HFF-Myc (cell line): ENCODE data around the gene TMC2.
A peak's percentile ranks its signal among the peaks of the same experiment; 100 is the strongest.
"Not testable (repeated sequence)": the region's sequence is repeated elsewhere in the genome, so short reads cannot be mapped to it uniquely, and the experiment has no call there.

Experiments
- DNase-seq: peaks from one replicate; pipeline ENCODE4 v3.0.0-alpha.2; 2011; ENCODE audit warnings: low read depth; ENCODE audit errors: extremely low read depth
- H3K4me3 ChIP-seq: replicated peaks from 2 replicates; pipeline ENCODE4 v1.5.1; 2011; ENCODE audit warnings: low read depth, mild to moderate bottlenecking, control low read depth, low read length
- TF ChIP-seq, protein P1 (sequence below): IDR thresholded peaks from 2 replicates; pipeline ENCODE4 v1.5.1; 2012; ENCODE audit warnings: mild to moderate bottlenecking, low read depth, low read length, control low read depth; ENCODE audit errors: missing control alignments

The TMC2 gene

DNA sequence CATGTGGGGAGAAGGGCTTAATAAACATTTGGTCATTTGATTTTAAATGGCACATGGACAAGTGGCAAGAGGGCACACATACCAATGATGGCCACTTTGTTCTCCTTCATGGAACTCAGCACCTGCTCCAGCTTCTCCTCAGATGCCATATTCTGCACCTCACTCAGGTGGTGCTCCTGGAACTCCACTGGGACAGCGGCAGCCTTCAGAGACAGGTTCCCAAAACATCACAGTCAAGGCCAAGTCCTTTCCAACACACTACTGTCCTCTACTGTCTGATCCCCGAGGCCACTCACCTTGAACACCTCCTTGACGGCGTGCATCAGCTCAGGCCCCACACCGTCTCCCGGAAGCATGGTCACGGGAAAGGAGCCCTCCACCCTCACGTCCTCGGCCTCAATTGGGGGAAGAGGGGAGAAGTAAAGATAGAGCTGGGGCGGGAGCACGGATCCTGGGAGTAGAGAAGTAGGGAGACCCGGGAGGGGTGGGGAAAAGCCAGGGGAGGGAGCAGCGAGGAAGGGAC lies 127.1 kb downstream of the TMC2 start:
- DNase-seq, result no peak
- peak overlapping the region; percentile 100 for H3K4me3 ChIP-seq
- TF ChIP-seq, protein P1, sequence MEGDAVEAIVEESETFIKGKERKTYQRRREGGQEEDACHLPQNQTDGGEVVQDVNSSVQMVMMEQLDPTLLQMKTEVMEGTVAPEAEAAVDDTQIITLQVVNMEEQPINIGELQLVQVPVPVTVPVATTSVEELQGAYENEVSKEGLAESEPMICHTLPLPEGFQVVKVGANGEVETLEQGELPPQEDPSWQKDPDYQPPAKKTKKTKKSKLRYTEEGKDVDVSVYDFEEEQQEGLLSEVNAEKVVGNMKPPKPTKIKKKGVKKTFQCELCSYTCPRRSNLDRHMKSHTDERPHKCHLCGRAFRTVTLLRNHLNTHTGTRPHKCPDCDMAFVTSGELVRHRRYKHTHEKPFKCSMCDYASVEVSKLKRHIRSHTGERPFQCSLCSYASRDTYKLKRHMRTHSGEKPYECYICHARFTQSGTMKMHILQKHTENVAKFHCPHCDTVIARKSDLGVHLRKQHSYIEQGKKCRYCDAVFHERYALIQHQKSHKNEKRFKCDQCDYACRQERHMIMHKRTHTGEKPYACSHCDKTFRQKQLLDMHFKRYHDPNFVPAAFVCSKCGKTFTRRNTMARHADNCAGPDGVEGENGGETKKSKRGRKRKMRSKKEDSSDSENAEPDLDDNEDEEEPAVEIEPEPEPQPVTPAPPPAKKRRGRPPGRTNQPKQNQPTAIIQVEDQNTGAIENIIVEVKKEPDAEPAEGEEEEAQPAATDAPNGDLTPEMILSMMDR, result no peak

DNA sequence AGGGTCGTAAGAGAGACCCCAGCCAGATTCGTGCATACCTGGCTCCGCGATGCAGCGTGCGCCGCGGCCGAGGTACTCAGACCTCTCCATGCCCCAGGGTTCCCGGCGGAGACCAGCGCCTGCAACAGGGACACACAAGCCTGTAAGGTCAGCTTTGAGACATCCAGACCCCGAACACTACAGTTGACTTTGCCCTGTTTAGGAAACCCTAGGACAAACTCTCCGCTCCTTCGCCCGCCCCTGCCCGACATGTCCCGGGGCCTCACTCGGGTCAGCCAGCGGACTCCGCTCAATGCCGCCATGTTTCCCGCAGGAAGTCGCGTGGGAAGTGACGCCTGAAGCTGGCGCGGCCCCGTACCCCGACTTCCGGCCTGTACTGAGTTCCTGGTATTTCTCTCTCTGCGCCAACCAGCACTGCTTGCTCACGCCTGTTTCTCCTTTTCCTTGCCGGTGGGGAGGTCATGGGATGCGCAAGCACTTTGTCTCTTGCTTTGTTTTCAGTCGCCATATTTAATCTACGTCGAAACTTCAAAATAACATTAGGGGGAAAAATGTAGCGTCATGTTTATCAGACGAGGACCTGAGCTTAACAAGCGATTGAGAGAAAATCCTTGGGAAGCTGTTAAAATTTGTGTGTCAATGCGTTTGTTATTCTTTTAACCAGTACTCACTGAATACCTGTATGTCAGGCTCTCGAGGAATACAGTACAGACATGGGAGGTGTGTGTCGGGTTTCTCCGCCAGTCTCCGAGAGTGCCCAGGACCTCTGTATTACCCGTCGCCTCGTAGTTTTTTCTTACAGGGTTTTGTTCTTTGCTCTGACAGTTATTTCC lies 127.7 kb downstream of the TMC2 start, which contains the start of gene IDH3B:
TSS of gene IDH3B (minus strand) at position 330 of the 833 bp plus-strand sequence. CDS start at position 302, 28 bp downstream.
- peak within 1 kb of the TSS; percentile 100 for H3K4me3 ChIP-seq
- TF ChIP-seq, protein P1, result no peak
- DNase-seq, result peak; percentile 80

DNA sequence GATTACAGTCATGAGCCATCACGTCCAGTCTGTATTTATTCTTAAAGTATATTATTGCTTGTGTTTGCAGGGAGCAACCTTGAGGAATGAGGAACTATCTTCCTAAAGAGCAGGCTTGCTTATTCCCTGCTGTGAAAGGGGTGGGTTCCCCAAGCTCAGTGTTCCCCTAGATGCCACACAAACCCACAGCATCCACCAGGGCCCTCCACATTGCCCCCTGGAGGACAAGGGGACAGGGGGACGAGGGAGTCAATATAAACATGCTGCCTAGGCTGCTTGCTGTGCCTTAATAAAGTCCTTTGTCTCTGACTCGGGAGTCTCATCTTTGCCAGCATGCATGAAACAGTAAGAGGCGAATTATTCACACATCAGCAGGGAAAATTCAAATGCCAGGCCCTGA lies 135.6 kb downstream of the TMC2 start:
- TF ChIP-seq, protein P1, result peak; percentile 42
- H3K4me3 ChIP-seq, result no peak overlapping the region
- no peak for DNase-seq

DNA sequence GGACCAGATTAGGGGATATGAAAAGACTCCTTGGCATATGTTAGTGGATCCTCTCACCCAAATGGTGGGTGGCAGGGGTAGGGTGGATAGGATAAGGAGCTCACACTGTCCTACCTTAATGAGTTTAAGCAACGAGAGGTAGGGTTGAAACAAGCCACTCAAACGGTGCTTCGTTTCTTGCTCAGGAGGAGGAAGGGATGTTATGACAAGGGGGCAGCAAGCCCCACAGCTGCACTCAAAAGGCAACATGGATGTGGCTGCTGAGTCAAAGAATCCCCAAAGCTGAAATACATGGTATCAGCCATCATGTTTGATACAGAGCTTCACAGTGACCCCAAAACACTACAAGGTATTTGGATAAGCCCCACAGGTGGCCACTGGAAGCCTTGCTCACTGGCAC lies 136.1 kb downstream of the TMC2 start:
- no peak overlapping the region for H3K4me3 ChIP-seq
- TF ChIP-seq, protein P1, result no peak
- no peak for DNase-seq

DNA sequence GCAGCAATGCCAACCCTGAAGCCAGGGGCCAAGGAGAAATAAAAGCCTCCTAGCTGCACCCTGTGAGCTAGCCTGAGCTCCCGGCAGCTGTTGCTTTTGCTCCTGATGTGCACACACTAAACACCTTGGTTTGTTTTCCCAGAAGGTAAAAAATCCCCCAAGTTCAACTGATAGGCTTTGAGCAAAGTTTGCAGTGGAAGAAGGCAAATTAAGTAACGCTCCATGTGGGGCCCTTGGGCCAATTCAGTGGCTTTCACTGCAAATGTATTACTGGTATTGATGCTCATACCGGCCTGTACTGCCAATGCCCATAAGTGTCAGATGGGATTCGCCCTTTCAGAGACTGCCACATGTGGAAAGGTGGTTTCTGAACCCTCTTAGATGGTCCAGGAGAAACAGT lies 137.1 kb downstream of the TMC2 start:
- DNase-seq, result no peak
- no peak overlapping the region for H3K4me3 ChIP-seq
- TF ChIP-seq, protein P1, result no peak

DNA sequence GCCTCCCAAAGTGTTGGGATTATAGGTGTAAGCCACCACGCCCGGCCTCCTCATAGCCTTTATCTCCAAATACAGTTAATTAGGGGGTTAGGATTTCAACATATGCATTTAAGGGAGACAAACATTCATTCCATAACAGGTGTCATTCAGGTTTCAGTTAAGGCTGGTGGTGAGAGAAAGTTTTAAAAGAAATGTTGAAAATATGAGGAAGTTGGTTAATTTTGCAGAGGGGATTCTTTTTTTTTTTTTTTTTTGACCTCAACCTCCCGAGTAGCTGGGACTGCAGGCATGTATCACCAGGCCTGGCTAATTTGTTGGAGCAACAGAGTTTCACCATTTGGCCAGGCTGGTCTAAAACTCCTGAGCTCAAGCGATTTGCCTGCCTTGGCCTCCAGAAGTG lies 143.7 kb downstream of the TMC2 start:
- H3K4me3 ChIP-seq, result no peak overlapping the region
- TF ChIP-seq, protein P1, result no peak
- DNase-seq, result no peak

DNA sequence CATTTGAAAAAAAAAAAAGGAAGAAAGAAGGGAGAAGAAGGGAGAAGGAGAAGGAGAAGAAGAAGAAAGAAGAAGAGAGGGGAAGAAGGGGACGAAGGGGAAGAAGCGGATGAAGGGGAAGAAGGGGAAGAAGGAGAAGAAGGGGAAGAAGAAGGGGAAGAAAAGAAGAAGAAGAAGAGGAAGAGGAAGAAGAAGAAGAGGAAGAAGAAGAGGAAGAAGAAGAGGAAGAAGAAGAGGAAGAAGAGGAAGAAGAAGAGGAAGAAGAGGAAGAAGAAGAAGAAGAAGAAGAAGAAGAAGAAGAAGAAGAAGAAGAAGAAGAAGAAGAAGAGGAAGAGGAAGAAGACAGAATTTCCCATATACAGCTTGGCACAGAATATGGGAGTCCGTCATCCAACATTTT lies 145.7 kb downstream of the TMC2 start:
- not testable (repeated sequence) for DNase-seq, H3K4me3 ChIP-seq

DNA sequence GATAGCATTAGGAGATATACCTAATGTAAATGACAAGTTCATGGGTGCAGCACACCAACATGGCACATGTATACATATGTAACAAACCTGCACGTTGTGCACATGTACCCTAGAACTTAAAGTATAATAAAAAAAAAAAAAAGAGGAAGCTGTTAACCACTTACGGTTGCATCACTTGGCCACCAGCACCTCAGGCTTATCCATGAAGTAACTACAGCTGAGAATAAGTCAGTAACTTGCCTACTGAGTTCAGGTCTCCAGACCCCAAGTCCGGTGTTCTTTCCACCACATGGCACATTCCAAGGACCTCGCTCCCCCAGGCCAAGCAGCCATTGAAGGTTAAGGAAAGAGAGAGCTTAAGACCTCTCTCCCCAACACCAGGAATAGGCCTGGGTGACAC lies 148.4 kb downstream of the TMC2 start:
- DNase-seq, H3K4me3 ChIP-seq: not testable (repeated sequence)
